Activated T-cell treated with anti-CD3 and anti-CD28 coated beads for 4 hours (primary cell): Measurements from ENCODE around the gene RUFY1.

Experiments used
- DNase-seq: peaks from one replicate; pipeline ENCODE4 v3.0.0-alpha.2; 2020

The RUFY1 gene

DNA sequence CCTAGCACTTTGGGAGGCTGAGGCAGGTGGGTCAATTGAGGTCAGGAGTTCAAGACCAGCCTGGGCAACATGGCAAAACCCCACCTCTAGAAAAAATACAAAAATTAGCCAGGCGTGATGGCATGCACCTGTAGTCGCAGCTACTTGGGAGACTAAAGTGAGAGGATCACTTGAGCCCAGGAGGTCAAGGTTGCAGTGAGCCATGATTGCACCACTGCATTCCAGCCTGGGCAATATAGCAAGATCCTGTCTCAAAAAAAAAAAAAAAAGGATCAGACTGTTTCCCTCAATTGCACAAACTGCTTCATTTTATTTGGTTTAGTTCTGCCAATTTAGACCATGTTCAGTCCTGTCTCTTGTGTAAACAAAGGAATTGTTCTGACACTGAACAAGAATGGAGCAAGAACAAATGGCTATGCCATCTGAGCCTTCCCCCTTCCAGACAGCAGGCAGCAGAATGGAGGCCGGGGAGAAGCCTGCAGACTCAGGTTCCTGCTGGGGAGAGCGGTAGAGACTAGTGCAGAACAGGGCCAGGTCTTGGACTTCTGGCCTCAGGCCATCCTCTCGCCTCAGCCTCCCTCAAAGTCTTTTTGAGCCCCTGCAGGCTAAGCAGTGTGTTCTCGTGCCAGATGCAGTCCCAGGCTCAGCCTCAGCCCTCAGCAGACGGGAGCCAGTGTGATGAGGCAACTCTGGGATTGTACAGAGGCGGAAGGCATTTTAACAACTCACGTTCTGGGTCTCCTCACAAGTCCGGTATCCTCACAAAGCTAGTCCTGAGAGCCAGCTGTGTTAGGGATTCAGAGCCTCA, 54.9 kb downstream of the RUFY1 start:
- DNase-seq: no peak

DNA sequence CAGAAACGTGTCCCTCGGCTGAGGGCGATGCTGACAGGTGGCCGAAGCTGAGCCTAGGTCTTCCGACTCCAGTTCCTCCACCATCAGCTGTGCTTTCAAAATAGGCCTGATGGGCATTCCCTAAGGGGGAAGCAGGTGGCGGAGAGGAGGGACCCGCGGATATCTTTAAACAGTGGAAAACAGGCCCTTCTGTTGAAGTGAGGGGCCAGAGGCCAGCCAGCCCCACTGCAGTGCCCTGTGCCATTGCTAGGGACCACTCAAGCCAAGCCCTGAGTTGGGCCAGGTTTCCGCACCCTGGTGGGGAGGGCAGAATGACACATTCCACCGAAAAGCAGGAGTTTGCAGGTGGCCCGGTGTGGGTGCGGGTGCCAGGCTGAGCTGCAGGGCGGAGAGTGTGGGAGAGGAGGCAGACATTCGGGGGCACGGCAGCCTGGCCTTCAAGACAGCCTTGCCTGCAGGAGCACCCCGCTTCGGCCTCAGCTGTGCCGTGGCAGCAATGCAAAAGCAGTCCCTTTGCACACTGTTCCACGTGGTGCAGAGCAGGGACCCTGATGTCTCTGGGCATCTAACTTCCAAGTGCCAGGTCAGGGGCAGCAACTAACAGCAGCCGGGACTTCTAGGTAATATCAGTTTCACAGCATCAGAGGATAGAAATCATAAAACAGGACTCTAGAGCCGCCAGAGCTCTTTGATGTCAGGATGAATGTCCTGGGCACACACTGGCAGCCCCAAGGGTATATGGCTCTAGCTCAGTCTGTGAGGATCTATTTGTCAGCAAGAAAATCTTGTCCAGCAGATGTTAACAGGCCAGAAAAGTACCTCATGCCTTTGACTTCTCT, 55.9 kb downstream of the RUFY1 start:
- no peak for DNase-seq

DNA sequence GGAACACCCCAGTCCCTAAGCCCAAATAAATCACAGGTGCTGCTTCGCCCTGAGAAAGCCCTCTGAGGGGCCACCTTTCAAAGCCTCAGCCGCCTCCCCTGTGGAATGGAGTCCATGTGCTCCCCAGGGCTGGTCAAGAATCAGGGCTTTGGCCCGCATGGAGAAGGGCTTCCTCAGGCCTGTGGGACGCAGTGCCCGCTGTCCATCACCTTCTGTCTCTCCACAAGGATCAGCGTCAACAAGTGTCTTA, 56.5 kb downstream of the RUFY1 start:
- no peak for DNase-seq

DNA sequence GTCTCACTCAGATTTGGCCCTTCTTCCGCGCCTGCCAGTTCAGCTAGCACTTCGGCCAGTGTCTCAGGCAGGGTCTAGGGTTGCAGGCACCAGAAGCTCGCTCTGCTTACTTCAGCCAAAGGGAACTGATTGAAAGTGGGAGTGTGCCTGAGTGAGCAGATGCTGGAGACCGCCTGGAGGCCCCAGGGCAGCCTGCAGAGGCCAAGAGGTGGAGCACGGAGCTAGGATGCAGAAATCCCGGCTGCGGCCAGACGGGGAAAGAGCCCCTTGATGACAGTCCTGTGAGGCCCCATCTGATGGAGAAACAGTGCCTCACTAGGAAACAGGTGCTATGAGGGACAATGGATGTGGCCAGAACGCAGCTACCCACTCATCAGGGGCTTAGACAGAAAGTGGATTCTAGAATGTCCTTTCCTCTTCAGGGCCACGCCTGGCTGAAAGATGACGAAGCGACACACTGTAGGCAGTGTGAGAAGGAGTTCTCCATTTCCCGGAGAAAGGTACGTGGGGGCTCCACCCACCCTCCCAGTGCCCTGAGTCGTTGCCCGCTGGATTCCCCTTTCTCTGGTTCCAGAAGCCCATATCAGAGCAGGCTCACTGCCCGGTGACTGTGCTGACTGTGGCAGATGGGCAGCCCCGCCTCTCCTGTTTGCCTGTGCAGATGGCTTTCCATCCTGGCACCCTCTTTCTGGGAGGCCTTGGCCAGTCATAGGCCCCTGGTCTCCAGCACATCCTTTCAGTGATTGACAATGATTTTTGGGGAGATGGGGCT, 57.0 kb downstream of the RUFY1 start:
- DNase-seq: no peak

DNA sequence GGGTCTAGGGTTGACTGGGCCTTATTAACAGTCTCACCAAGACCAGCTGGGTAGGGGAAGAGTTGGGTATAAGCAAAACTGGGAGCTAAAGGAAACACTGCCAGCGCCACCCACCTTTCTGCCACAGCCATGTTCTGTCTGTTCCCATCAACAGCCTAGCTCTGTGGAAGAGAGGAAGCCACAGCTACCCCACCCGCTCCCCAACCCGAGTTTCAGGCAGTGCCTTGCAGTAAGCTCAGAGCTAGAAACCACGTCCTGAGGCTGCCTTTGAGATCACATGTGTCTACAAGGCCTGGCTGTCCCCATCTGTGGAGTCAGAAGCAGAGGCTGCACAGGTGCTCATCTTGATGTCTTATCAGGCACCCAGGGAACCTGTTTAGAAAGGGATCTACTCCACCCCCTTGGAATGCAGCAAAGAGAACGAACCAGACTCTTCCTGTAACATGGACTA, 57.8 kb downstream of the RUFY1 start:
- no peak for DNase-seq

DNA sequence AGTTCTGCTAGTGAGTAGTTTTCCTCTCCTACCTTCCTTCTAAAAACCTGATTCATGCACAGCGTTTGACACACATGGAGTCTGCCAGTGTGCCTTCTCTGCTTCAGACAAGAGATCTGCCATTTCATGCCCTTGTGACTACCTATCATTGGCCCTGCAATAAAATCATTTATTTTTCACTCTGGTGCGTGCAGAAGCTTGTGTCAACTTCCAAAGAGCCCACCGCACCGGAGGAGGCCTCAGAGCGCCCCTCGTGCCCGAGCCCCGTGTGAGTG, 59.4 kb downstream of the RUFY1 start:
- DNase-seq: no peak

DNA sequence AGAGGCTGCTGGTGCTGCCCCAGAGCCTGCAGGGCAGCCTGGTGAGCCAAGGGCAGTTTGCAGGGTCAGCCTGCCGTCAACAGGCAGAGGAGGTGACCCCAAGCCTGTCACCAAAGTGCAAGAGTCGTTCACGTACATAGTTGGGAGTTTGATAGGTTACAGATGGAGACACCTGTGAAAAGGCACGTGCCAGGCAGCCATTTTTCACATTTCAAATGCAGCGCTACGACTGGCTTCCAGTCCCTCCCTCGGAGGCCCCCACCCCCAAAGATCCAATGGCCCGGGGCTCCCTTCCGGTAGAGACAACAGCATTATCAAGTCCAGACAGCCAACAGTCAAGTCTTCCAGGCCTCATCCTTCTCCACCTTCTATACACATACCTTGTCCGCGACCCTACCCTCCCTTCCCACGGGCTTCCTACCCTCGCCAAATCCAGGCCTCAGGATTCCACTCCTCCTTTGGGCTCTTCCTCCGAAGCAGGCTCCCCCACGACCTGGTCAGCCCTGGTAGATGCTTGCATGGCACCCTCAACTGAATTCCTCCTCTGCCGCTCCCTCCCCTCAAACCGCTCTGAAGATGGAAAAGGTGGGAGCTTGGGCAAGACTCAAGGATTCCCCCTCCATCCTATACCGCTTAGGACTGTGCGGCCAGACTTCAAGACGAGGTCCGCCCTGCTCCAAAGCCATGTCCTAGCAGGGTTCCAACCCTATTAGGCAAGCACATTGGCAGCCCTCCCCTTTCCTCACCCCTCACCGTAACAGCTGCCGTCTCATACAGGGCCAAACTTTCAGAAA, 60.0 kb downstream of the RUFY1 start:
- no peak for DNase-seq

DNA sequence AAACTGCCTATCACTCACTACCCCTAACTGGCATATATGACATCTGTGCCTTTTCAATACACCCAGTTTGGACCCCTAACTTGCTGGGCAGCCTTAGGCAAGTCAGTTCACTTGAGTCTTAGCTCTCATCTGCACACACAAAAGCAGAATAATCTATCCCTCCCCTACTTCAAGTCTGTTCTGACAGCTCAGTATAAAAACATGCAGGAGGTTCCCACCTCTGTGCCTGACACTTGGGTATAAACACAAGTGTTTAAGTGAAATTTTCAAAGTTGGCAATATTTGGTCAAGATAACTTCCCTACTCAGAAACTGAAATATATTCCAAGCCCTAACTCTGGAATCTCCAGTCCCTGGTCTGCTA, 60.5 kb downstream of the RUFY1 start:
- DNase-seq: no peak

DNA sequence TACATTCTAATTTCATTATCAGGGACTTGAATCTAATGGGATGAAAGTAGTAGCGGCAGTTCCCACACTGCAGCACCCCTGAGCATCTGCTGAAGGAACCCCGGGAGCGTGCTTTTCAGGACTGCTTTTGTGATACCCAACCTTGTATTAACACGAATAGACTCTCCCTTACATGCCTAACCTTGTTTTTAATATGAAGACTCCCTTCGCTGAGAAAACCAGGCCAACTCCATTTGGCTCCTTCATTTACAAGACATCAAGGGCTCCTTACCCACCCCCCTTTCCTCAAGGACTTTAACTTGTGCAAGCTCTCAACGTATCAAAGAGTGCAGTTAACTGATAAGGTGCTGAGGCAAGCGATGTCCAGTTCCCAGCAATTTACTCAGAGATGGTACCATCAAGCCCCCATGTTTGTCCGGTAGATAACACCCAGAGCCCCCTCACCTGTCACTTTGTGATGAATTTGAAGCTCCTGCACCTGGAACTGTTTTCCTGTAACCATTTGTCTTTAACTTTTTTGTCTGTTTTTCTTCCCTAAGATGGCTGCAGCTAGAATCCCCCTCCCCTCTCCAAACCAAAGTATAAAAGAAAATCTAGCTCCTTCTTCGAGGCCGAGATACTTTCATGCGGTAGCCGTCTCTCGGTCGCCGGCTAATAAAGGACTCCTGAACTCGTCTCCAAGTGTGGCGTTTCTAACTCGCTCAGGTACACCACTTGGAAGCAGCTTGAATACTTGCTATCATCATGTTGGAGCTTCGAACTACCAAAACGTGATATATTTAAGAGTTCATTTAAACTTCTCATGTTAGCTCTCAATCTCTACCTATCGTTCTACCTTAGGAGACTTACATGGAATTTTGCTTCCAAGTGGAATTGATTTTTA, 62.5 kb downstream of the RUFY1 start:
- no peak for DNase-seq

DNA sequence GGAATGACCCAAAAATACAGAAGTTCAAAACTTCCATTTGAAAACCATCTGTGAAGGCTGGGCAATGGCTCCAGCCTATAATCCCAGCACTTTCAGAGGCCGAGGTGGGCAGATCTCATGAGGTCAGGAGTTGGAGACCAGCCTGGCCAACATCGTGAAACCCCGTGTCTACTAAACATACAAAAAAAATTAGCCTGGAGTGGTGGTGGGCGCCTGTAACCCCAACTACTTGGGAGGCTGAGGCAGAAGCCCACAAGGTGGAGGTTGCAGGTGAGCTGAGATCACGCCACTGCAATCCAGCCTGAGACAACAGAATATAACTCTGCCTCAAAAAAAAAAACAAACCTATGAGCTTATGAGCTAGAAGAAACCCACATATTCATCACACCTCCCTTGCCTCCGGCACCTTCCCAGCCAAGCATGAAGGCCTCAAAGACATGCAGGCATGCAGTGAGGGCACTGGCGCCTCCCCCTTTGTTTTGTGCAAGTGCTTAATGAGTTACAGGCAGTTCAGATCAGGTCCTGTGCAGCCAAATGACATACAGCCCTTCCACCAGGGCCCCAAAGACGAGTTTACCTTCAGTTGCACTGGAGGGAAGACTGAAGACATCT, 63.2 kb downstream of the RUFY1 start:
- no peak for DNase-seq

DNA sequence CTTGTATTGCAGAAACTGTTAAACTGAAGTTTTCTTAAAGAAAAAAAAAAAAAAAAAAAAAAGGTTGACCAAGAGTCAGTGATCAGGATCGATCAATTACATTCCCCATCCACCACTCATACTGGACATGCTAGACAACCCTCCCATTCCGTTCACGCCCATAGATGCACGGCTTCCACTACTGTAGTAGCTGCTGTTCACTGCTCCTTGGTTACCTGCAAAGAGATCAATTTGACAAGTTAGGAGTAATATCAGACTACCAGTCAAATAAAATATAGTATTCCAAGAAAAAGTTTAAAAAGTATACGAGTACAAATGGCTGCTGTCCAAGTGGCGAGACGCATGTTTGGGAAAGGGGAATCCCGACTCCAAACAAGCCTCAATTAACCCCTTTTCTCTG, 64.4 kb downstream of the RUFY1 start:
- no peak for DNase-seq

DNA sequence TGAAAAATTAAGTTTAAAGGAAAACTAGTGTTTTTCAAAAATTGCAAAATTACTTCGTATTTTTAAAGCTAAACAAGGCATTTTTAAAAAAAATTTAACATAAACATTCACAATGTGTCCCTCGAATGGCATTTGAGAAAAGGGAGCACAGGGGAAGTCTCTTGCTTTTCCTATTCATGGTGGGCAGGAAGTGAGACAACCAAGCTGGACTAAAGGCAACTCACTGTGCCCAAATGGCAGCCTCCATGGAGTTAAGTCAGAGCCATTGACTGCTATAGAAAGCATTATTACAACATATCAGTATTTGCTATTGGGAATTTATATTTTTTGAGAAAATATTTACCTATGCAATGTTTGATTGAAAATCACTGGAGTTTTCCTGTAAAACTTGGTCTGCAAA, 64.8 kb downstream of the RUFY1 start:
- DNase-seq: no peak

DNA sequence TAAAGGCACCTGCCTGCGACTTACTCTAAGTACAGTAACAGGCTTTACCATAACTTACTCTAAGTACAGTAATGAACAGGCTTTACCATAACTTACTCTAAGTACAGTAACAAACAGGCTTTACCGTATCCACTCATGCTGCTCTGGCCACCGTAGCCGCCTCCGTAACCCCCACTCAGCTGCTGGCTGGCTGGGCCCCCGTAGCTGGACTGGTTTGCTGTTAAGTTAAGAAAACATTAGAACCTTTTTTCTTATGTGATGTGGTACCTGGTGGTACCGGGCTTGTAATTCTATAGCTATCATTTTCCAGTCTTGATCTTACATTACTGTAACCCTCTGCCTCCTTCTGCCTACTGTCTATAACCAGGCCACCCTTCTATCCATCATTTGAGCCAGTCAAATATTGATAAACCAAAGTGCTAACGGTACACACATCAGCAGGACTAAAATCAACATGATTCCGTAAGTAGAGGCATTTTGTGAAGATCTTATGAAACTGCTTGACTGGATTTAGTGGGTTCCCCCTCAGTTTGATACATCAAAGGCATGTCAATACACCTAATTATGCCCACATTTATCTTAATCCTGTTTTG, 65.7 kb downstream of the RUFY1 start:
- DNase-seq: no peak

DNA sequence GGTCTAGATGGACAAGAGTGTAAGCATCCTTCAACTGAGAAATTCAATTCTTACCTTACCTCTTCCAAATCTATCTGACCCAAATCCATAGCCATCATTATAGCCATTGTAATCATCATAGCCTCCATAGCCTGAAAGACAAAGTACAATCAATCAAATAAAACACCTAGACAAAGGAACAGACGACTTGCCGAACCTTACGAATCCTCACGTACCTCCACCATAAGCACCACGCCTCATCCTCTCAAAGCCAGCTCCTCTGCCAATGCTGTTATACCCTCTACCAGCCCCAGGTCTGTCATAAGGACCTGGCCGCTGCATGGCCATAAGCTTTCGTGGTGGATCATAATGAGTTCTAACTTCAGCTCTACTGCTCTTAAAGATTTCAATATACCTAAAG, 67.6 kb downstream of the RUFY1 start:
- DNase-seq: no peak

DNA sequence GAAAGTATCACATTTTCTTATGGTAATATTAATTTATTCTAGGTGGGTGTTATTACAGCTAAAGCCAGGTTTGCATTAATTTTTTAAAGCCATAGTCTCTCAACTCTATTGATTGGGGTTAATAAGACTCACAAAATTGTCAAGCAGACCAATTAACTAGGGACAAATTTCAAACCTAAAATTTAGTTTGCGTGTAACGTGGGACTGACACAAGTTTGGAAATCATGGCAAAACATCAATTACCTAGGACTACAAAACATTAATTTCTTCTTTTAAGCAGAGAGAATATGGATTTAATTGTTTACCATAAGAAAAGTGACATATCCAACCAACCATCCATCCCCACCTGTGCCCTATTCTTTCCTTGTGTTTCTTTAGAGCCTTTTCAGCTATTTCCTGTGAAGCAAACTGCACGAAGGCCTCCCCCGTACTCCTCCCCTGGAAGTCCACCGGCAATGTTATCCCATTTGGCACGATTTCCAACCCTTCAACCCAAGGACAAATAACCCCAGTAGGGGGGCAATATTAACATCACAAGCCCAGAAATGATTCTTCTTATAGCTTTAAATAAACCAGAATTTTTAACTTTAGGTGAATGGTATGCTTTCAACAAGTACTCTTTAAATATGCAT, 68.7 kb downstream of the RUFY1 start:
- DNase-seq: no peak

DNA sequence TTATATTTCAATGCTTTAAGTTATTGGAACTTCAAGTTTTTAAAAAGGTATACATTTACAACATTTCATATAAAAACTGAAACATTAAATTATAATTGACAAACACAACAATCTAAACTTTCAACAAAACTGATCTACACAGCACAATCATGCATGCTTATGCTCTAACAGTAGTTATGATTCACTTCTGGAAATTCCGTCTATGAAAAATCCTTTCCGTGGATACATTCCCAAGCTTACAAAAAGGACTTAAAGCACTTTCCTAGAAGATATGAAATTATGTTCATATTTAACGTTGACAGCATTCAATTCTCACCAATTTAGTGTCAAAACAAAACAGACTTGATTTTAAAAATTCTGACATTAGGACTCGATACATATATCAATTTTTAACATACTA, 69.4 kb downstream of the RUFY1 start:
- no peak for DNase-seq

DNA sequence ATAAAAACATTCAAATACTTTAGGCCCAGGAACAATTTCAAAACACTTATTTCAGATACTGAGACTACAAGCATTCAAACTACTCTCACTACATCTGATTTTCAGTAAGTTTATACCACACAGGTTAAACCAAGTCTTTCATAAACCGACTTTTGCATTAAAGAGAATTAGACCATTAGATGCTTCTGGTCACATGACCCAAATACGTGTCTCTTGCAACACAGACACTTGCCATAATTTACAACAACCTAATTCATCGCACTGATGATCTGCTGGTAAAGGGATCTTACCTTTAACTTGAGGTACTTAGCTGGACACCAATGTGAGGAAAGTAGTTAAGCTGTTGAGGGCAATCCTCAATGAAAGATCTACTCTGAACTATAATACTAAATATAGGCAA, 69.9 kb downstream of the RUFY1 start:
- DNase-seq: no peak

DNA sequence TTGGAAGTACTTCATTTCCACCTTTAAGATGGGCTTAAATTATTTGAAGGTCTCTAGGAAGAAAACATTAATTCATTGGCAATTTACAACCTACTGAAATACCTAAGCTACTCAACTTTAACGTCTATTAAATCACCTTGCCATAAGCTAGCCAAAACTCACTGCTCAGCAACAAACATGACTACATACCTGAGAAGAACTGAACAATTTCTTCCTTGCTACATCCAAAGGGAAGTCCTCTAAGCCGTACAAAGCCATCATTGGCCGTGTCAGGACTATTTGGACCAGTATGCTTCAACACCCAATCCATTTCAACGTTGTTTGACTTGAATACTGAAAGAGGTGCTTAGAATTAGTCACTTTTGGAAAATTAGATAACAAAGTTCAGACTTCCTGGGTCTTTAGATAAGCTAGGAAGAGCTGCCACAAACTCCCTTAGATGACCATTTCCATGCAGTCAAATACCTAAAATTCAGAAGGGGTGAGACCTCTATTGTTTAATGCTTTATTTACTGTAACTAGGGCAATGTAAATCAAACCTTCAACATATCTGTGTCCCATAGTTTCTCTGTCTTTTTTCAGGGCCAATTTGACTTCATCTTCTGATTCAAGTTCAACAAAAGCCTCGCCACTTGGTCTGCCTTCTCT, 70.5 kb downstream of the RUFY1 start:
- no peak for DNase-seq

DNA sequence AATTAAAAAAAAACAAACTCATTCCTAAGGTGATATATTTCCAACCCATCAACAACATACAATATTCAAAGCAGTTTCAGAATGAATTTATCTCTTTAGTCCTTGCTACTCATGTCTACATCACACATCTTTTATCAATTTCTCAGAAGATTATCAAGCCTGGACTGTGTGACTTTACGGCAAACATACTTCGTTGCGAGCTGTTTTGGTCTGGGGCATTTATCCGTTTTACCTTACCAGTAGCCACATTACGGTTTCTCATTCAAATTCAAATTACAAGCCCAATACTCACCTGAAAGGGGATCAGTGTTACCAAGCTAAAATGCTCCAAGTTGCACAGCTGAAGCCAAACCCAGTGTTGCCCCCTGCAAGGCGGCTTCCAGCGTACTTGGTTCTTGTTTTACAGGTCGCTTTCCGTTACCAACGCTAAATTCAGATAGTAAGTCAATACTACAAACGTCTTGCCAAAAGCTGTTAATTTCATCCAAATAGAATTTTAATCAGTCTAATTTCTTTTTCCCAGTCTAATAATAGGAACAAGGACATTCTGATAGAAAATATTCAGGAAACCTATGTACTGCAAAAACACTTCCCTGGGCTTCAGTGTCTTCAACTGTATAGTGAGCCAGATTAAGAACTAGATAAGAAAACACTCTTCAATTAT, 71.3 kb downstream of the RUFY1 start:
- no peak for DNase-seq
